ENCODE measurements around the gene KIF16B.

KIF16B gene

GRCh38 chr20:16314320-16314719 is 258.9 kb downstream of the KIF16B start (continued):
- no peak for TF ChIP-seq MZF1 (tag by site-specific recombination; IDR thresholded peaks at IDR 0.05; ENCODE audit: borderline replicate concordance)
- no peak for TF ChIP-seq TRIM28 (IDR thresholded peaks at IDR 0.05; ENCODE audit: borderline replicate concordance, low read length)
- no peak for TF ChIP-seq ZEB2 (tag by site-specific recombination; IDR thresholded peaks at IDR 0.05)
- TF ChIP-seq ZNF112 (tag by site-specific recombination; IDR thresholded peaks at IDR 0.05): no peak
- TF ChIP-seq ZFHX2 (tag by site-specific recombination; conservative IDR thresholded peaks at IDR 0.05): no peak

GRCh38 chr20:16313917-16314316 is 259.3 kb downstream of the KIF16B start:
- H3K36me3 ChIP-seq (ENCODE audit: control insufficient read depth in 2 of 2, insufficient read depth in 1 of 2, low read length in 2 of 2): peaks cover 0 to 7% of the 10 kb centered on the region in 2 experiments; a peak in 1 of 3 replicates
- no peak overlapping the region for H3K27ac ChIP-seq (ENCODE audit: extremely low read depth, low read depth, low read length)
- no peak for TF ChIP-seq ZNF664 (tag by site-specific recombination; IDR thresholded peaks at IDR 0.05)
- TF ChIP-seq ZNF221 (tag by site-specific recombination; IDR thresholded peaks at IDR 0.05; ENCODE audit: borderline replicate concordance): no peak
- TF ChIP-seq, protein P1, sequence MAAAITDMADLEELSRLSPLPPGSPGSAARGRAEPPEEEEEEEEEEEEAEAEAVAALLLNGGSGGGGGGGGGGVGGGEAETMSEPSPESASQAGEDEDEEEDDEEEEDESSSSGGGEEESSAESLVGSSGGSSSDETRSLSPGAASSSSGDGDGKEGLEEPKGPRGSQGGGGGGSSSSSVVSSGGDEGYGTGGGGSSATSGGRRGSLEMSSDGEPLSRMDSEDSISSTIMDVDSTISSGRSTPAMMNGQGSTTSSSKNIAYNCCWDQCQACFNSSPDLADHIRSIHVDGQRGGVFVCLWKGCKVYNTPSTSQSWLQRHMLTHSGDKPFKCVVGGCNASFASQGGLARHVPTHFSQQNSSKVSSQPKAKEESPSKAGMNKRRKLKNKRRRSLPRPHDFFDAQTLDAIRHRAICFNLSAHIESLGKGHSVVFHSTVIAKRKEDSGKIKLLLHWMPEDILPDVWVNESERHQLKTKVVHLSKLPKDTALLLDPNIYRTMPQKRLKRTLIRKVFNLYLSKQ (tag by site-specific recombination; IDR thresholded peaks at IDR 0.05; ENCODE audit: borderline replicate concordance): no peak
- no peak for TF ChIP-seq WT1 (tag by site-specific recombination; IDR thresholded peaks at IDR 0.05)
- TF ChIP-seq ZNF514 (tag by site-specific recombination; IDR thresholded peaks at IDR 0.05): no peak
- CTCF ChIA-PET: no interaction called here
- POLR2A ChIA-PET: no interaction called here
- H3K4me1 ChIP-seq (ENCODE audit: control insufficient read depth, insufficient read depth, low read length): no peaks in the 10 kb centered on the region
- no peaks in the 10 kb centered on the region for H3K9me3 ChIP-seq (ENCODE audit: control insufficient read depth, insufficient read depth, low read depth, low read length)
- no peak overlapping the region for H3K4me3 ChIP-seq (ENCODE audit: low read depth, low read length)

DNA sequence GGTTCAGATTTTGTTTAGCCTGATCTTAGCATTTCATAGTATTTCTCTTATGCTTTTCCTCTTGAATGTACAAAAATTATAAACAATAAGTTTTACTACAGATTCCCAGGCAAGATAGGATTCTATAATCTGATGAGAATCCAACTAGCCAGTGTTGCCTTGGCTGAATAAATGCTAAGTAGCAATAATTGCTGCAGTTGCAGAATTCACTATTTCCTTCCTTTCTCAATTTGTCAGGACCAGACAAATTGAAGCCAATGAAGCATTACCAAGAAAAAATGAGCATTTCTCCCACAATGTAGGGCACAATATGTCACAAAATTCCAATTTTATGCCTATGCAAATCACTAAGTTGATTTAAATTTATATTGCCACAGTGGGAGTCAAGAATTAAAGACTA is 260.2 kb downstream of the KIF16B start:
- no peak overlapping the region for H3K4me3 ChIP-seq (ENCODE audit: low read depth, low read length)
- H3K27ac ChIP-seq (ENCODE audit: extremely low read depth, low read depth, low read length): no peak overlapping the region
- peaks cover 0 to 7% of the 10 kb centered on the region in 2 experiments; a peak in 1 of 3 replicates for H3K36me3 ChIP-seq (ENCODE audit: control insufficient read depth in 2 of 2, insufficient read depth in 1 of 2, low read length in 2 of 2)
- POLR2A ChIA-PET: no interaction called here
- TF ChIP-seq ATF2 (tag by site-specific recombination; IDR thresholded peaks at IDR 0.05; ENCODE audit: low read depth): no peak
- TF ChIP-seq ZNF621 (tag by site-specific recombination; IDR thresholded peaks at IDR 0.05): no peak
- CTCF ChIA-PET: no interaction called here
- H3K9me3 ChIP-seq (ENCODE audit: control insufficient read depth, insufficient read depth, low read depth, low read length): no peaks in the 10 kb centered on the region
- H3K4me1 ChIP-seq (ENCODE audit: control insufficient read depth, insufficient read depth, low read length): no peaks in the 10 kb centered on the region

DNA sequence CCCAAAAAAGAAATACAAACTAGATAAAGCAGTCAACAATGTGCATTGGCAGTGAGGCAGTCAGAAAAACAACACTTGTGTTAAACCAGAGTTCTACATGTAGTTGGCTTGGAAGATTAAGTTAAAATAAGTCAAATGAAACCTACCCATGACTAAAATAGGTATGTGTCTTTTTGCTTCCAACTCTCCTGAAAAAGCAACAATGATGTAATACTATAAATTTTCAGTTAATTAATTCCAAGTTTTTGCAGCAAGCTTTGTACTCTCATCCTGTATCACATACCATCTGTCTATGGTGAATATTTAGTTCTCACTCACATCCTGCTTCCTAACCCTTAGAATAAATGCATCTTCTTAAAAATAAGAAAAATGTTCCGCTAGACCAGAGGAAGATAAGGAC is 261.5 kb downstream of the KIF16B start:
- no peak overlapping the region for H3K27ac ChIP-seq (ENCODE audit: extremely low read depth, low read depth, low read length)
- POLR2A ChIA-PET: no interaction called here
- H3K4me3 ChIP-seq (ENCODE audit: low read depth, low read length): no peak overlapping the region
- H3K9me3 ChIP-seq (ENCODE audit: control insufficient read depth, insufficient read depth, low read depth, low read length): no peaks in the 10 kb centered on the region
- CTCF ChIA-PET: no interaction called here
- H3K36me3 ChIP-seq (ENCODE audit: control insufficient read depth in 2 of 2, insufficient read depth in 1 of 2, low read length in 2 of 2): peaks cover 0 to 7% of the 10 kb centered on the region in 2 experiments; a peak in 1 of 3 replicates
- no peaks in the 10 kb centered on the region for H3K4me1 ChIP-seq (ENCODE audit: control insufficient read depth, insufficient read depth, low read length)
- TF ChIP-seq ZNF660 (tag by site-specific recombination; IDR thresholded peaks at IDR 0.05) (no peak), ZNF768 (tag by site-specific recombination; IDR thresholded peaks at IDR 0.05) (no peak), SALL2 (tag by site-specific recombination; IDR thresholded peaks at IDR 0.05; ENCODE audit: borderline replicate concordance) (no peak)

DNA sequence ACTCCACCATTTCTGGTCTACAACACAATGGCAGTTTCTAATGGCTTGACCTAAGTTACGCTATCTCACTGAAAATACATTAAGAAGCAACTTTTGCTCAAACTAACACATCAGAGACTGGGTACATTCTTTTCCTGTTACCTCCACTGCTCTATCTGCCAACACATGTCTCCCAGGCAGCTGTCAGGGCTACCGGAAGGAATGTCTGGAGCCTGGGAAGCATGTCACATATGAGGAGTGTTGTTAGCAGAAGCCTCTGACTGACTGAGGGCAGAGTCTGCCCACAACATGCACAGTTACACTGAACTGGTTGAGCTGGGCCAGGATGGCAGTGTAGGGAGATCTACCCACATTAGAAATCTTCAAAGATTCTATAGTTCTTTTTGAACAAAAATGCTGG is 264.5 kb downstream of the KIF16B start:
- no peaks in the 10 kb centered on the region for H3K9me3 ChIP-seq (ENCODE audit: control insufficient read depth, insufficient read depth, low read depth, low read length)
- no peaks in the 10 kb centered on the region for H3K4me1 ChIP-seq (ENCODE audit: control insufficient read depth, insufficient read depth, low read length)
- no peak overlapping the region for H3K27ac ChIP-seq (ENCODE audit: extremely low read depth, low read depth, low read length)
- CTCF ChIA-PET: no interaction called here
- peaks cover 0 to 7% of the 10 kb centered on the region in 2 experiments; a peak in 1 of 3 replicates for H3K36me3 ChIP-seq (ENCODE audit: control insufficient read depth in 2 of 2, insufficient read depth in 1 of 2, low read length in 2 of 2)
- POLR2A ChIA-PET: no interaction called here
- H3K4me3 ChIP-seq (ENCODE audit: low read depth, low read length): no peak overlapping the region
- TF ChIP-seq ZNF660 (tag by site-specific recombination; IDR thresholded peaks at IDR 0.05) (no peak), ZNF138 (tag by site-specific recombination; IDR thresholded peaks at IDR 0.05; ENCODE audit: borderline replicate concordance) (no peak), ZNF266 (tag by site-specific recombination; IDR thresholded peaks at IDR 0.05; ENCODE audit: low read depth) (no peak)
- TF ChIP-seq, protein P2, sequence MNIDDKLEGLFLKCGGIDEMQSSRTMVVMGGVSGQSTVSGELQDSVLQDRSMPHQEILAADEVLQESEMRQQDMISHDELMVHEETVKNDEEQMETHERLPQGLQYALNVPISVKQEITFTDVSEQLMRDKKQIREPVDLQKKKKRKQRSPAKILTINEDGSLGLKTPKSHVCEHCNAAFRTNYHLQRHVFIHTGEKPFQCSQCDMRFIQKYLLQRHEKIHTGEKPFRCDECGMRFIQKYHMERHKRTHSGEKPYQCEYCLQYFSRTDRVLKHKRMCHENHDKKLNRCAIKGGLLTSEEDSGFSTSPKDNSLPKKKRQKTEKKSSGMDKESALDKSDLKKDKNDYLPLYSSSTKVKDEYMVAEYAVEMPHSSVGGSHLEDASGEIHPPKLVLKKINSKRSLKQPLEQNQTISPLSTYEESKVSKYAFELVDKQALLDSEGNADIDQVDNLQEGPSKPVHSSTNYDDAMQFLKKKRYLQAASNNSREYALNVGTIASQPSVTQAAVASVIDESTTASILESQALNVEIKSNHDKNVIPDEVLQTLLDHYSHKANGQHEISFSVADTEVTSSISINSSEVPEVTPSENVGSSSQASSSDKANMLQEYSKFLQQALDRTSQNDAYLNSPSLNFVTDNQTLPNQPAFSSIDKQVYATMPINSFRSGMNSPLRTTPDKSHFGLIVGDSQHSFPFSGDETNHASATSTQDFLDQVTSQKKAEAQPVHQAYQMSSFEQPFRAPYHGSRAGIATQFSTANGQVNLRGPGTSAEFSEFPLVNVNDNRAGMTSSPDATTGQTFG (tag by site-specific recombination; IDR thresholded peaks at IDR 0.05; ENCODE audit: borderline replicate concordance): no peak
- TF ChIP-seq, protein P3, sequence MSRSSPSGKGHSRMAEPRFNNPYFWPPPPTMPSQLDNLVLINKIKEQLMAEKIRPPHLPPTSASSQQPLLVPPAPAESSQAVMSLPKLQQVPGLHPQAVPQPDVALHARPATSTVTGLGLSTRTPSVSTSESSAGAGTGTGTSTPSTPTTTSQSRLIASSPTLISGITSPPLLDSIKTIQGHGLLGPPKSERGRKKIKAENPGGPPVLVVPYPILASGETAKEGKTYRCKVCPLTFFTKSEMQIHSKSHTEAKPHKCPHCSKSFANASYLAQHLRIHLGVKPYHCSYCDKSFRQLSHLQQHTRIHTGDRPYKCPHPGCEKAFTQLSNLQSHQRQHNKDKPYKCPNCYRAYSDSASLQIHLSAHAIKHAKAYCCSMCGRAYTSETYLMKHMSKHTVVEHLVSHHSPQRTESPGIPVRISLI (tag by site-specific recombination; IDR thresholded peaks at IDR 0.05): no peak
- TF ChIP-seq, protein P1 (tag by site-specific recombination; IDR thresholded peaks at IDR 0.05; ENCODE audit: borderline replicate concordance): no peak

Measured in HEK293 (cell line).